Upper lobe of left lung (tissue), 4 donors: Measurements from ENCODE around the gene GALC.

Experiments
- CTCF ChIP-seq, 6 experiments: fragments of 450-650 bp in 4 of 6; fragments of 200-600 bp in 2 of 6; sonication (generic) in 2 of 6; IDR thresholded peaks; one replicate each; pipeline ENCODE4 v1.5.1; 2016 to 2019; ENCODE audit warnings: antibody characterized with exemption in 6 of 6
- EP300 ChIP-seq, 4 donors: sonication (generic); formaldehyde crosslinking; IDR thresholded peaks; one replicate each; pipeline ENCODE4 v1.5.1; 2017; ENCODE audit warnings: antibody characterized with exemption in 4 of 4, control low read depth in 2 of 4
- POLR2A ChIP-seq, 4 donors: fragments of 450-650 bp; IDR thresholded peaks; one replicate each; pipeline ENCODE4 v1.5.1; 2016 to 2017; ENCODE audit warnings: antibody characterized with exemption in 4 of 4, mild to moderate bottlenecking in 2 of 4

GRCh38 chr14:87944987-87945604 is 47.9 kb downstream of the GALC start:
- TF ChIP-seq POLR2A (IDR thresholded peaks at IDR 0.05), result no peak
- TF ChIP-seq CTCF (IDR thresholded peaks at IDR 0.05), result peak; percentile 42 to 73 (median 62)
- no peak for TF ChIP-seq EP300 (IDR thresholded peaks at IDR 0.05)
